HepG2 (cell line): ENCODE data around the gene HLA-F. TPM values are rescaled to one million over a fixed set of nuclear protein-coding genes. Genes with fewer than 3 reads are reported as not detected.

Source experiments
- GLI4 ChIP-seq: sonication (generic); formaldehyde crosslinking; IDR thresholded peaks from 2 replicates; pipeline ENCODE4 v1.5.1; 2020; ENCODE audit warnings: missing genetic modification reagents, mild to moderate bottlenecking, moderate library complexity, borderline replicate concordance
- HHEX ChIP-seq: IDR thresholded peaks from 2 replicates; pipeline ENCODE4 v1.6.1; 2016; ENCODE audit warnings: control low read depth
- HNRNPL ChIP-seq: fragments of 200-400 bp; formaldehyde crosslinking; IDR thresholded peaks from 2 replicates; pipeline ENCODE4 v1.6.1; 2017; ENCODE audit warnings: mild to moderate bottlenecking, low read depth, low read length
- MLXIP ChIP-seq: sonication (generic); formaldehyde crosslinking; IDR thresholded peaks from 2 replicates; pipeline ENCODE4 v1.9.0; 2021; ENCODE audit warnings: missing genetic modification reagents, borderline replicate concordance
- MTF1 ChIP-seq: sonication (generic); formaldehyde crosslinking; IDR thresholded peaks from 2 replicates; pipeline ENCODE4 v1.5.0; 2020; ENCODE audit warnings: missing genetic modification reagents
- MXD4 ChIP-seq: IDR thresholded peaks from 2 replicates; pipeline ENCODE4 v1.6.1; 2016; ENCODE audit warnings: mild to moderate bottlenecking, missing biosample characterization, missing genetic modification reagents
- NFAT5 ChIP-seq: sonication (generic); formaldehyde crosslinking; IDR thresholded peaks from 2 replicates; pipeline ENCODE4 v1.4.0; 2020; ENCODE audit warnings: missing genetic modification reagents
- RBFOX2 ChIP-seq: fragments of 200-400 bp; formaldehyde crosslinking; IDR thresholded peaks from 2 replicates; pipeline ENCODE4 v1.6.1; 2017; ENCODE audit warnings: low read depth, mild to moderate bottlenecking, low read length
- SNRNP70 ChIP-seq: fragments of 200-400 bp; formaldehyde crosslinking; IDR thresholded peaks from 2 replicates; pipeline ENCODE4 v1.6.1; 2017; ENCODE audit warnings: mild to moderate bottlenecking, low read depth, low read length, moderate library complexity
- U2AF1 ChIP-seq: fragments of 200-400 bp; formaldehyde crosslinking; optimal IDR thresholded peaks from 2 replicates; pipeline ENCODE3; 2017; ENCODE audit warnings: mild to moderate bottlenecking, low read depth, low read length
- ZBTB26 ChIP-seq: IDR thresholded peaks from 2 replicates; pipeline ENCODE4 v1.6.1; 2016; ENCODE audit warnings: missing compliant biosample characterization, missing genetic modification reagents, borderline replicate concordance
- ZBTB37 ChIP-seq: sonication (generic); formaldehyde crosslinking; IDR thresholded peaks from 2 replicates; pipeline ENCODE4 v1.4.0; 2020; ENCODE audit warnings: mild to moderate bottlenecking, missing genetic modification reagents
- ZNF251 ChIP-seq: sonication (generic); formaldehyde crosslinking; IDR thresholded peaks from 2 replicates; pipeline ENCODE4 v1.9.0; 2021; ENCODE audit warnings: mild to moderate bottlenecking, missing genetic modification reagents
- ZNF274 ChIP-seq: sonication (generic); formaldehyde crosslinking; IDR thresholded peaks from 2 replicates; pipeline ENCODE4 v1.5.1; 2020; ENCODE audit warnings: mild to moderate bottlenecking, missing genetic modification reagents
- ZNF512 ChIP-seq: sonication (generic); formaldehyde crosslinking; IDR thresholded peaks from 2 replicates; pipeline ENCODE4 v1.4.0; 2020; ENCODE audit warnings: mild to moderate bottlenecking, missing genetic modification reagents
- ZNF737 ChIP-seq: sonication (generic); formaldehyde crosslinking; IDR thresholded peaks from 2 replicates; pipeline ENCODE4 v1.5.0; 2020; ENCODE audit warnings: missing genetic modification reagents, mild to moderate bottlenecking, borderline replicate concordance
- polyA plus RNA-seq, 8 experiments: library from polyadenylated mRNA; depleted of rRNA in 3 of 8; stranded (reverse) in 7 of 8; unstranded in 1 of 8; fragments of >200 nt; fragmentation: Illumina TruSeq in 4 of 8; extraction: Trizol in 4 of 8; gene quantifications; 2 replicates each; pipeline versions ENCODE4 v1.2.1 to v1.2.3, GENCODE V29; 2011 to 2016; ENCODE audit warnings: low read depth in 4 of 8, missing spikeins in 1 of 8, mixed read lengths in 1 of 8; ENCODE audit not compliant: insufficient read depth in 1 of 8
- total RNA-seq, 5 experiments: library from RNA; depleted of rRNA; stranded (reverse); fragments of >200 nt; fragmentation: Illumina TruSeq; extraction: Trizol; gene quantifications; 2 replicates each; pipeline ENCODE4 v1.2.3, GENCODE V29; 2016; ENCODE audit warnings: low read depth in 1 of 5

HLA-F gene
- total and polyA plus RNA-seq, 2 of the 13 experiments (the other 11 are each of a cell fraction or from before 2014, with no cell fraction given), result 6.0 to 6.1 TPM

GRCh38 chr6:29737707-29738630 lies 14.7 kb downstream of the HLA-F start (continued):
- TF ChIP-seq MLXIP (CRISPR knock-in tag), result no peak
- no peak for TF ChIP-seq ZNF512 (CRISPR knock-in tag)
- TF ChIP-seq ZNF274 (CRISPR knock-in tag), result no peak
- no peak for TF ChIP-seq HNRNPL
- no peak for TF ChIP-seq ZNF737 (CRISPR knock-in tag)
- no peak for TF ChIP-seq MTF1
- TF ChIP-seq ZBTB26 (CRISPR knock-in tag), result no peak
- TF ChIP-seq SNRNP70, result no peak
- no peak for TF ChIP-seq ZNF251 (CRISPR knock-in tag)
- TF ChIP-seq MXD4, result 0 out of 2 replicates have a peak, but pooled peaks have one; percentile 31
- no peak for TF ChIP-seq HHEX
- TF ChIP-seq U2AF1, result no peak
- TF ChIP-seq RBFOX2, result no peak
- TF ChIP-seq GLI4 (CRISPR knock-in tag), result no peak
- TF ChIP-seq ZBTB37 (CRISPR knock-in tag), result no peak
- TF ChIP-seq NFAT5, result no peak
